HG03045 (cell line): ENCODE results near the gene PDK3.

ENCODE experiments used
- ATAC-seq: cut with Tn5 transposase; IDR thresholded peaks from one replicate; pipeline ENCODE4 v1.9.1; 2021; ENCODE audit warnings: mild to moderate bottlenecking, moderate library complexity; ENCODE audit not compliant: unreplicated experiment

The PDK3 gene

DNA sequence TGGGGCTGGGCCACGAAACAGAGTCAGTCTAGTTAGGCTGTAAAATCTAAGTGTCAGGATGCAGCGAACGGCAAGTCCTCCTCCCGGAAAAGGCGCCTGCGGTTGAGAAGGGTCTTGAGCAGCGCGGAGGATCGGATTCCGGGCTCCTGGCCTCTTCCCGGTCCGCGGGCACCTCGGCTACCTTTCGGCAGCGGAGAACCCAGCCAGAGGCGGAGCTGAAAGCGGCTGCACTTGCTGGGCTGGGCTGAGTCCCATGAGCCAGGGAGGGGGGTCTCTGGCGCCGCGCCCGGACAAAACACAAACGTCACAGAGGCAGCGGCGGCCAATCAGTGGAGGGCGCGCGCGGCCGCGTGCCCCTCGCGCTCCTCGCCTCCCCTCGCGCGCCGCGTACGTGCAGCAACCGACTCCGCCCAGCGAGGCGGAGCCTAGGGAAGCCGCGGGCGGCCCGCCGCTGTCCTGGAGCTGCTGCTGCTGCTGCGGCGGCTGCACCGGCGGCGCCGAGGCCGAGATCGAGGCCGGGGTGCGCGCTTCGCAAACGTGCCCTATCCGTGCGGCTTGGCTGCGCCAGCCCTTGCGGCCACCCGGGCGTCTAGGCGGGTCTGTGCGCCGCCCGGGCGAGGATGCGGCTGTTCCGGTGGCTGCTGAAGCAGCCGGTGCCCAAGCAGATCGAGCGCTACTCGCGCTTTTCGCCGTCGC, at the start of gene PDK3:
TSS of gene PDK3 (plus strand) at position 451 of the 696 bp plus-strand sequence. CDS start at position 621, 170 bp downstream.
- peak; percentile 98 for ATAC-seq

DNA sequence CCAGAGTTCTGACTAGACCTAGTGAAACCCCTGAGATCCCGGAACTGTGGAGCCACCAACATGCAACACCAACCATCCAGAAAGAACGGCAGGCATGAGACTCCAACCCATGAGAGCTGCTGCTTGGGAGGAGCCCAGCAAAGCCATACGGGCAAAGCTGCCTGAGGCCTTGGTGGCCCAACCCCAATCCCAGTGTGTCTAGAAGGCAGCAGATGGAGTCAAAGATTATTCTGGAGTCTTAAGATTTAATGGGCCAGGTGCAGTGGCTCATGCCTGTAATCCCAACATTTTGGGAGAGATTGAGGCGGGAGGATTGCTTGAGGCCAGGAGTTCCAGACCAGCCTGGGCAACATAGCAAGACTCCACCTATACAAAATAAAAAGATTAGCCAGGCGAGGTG, 49.2 kb upstream of the PDK3 start:
- no peak for ATAC-seq

DNA sequence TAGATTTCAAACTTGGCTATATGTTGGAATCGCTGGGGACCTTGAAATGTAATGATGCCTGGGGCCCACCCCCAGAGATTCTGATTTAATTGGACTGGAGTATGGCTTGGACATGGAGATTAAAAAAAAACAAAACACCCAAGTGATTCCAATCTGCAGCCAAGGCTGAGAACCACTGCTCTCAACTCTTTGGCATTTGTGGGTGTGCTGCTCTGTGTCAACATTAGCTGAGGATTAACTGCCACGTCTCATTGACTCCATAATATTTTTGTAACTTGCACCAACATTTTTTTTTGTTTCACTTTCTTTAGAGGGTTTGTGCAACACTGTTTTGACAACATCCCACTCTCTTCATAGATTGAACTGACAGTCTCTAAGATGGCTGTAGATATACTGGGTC, 41.1 kb upstream of the PDK3 start:
- ATAC-seq: no peak

DNA sequence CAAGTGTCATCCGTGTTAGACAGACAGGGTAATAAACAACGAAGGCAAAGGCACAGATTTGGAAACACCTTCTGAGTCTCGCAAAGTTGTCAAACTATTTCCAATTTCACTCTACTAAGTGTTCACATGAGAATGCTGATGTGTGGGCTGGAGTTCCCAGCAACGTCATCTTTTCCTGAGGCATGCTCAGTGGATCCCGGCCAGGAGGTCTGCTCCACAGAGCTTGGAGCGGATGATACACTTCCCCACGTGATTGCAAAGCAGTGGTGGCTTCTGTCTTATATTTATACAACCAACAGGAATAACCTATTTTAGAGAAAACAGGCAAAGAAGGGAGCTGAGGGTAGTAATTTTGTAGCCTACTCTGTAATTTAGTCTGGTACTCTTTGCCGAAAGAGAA, 40.1 kb upstream of the PDK3 start:
- ATAC-seq: no peak

DNA sequence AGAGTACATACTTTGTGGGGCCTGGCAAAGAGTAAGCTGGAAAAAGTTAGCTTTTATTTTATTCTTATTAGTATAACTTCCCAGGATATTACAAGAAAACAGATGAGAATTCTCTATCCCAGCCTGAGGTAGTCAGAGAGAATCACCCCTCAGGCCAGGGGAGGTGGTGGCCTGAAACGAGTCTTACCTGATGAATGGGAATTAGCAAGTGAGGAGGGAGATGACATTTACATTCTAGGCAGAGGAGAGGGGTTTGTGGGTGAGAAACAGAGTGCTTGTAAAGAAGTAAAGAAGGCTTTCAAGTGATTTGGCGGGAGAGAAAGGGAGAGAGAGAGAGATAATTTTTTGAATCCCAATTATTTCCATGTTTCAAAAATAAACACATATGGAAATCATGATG, 39.3 kb upstream of the PDK3 start:
- no peak for ATAC-seq

DNA sequence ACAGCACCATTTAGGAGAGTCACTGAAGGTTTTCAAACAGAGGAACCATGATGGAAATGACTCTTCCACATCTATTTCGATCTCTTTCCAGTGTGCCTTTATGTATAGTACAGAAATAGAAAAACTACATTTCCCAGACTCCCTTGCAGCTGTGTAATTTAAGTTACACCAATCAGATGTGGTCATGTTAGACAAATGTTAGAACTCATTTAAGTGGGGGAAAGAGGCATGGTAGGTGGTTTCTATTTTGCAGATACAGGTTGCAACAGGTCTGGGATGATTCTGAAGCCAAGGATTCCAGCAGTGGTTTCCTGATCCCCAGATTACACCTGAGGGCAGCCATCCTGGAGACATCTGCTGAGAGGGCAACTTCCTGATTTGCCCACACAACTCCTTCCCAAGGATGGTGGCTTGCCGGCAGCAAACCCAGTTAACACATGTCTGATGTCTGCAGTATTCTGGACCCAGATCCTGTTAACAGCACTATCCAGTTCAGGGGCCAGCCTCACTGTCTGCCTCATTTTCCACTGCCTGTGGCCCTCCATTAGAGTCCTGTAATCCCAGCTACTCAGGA, 38.7 kb upstream of the PDK3 start:
- no peak for ATAC-seq

DNA sequence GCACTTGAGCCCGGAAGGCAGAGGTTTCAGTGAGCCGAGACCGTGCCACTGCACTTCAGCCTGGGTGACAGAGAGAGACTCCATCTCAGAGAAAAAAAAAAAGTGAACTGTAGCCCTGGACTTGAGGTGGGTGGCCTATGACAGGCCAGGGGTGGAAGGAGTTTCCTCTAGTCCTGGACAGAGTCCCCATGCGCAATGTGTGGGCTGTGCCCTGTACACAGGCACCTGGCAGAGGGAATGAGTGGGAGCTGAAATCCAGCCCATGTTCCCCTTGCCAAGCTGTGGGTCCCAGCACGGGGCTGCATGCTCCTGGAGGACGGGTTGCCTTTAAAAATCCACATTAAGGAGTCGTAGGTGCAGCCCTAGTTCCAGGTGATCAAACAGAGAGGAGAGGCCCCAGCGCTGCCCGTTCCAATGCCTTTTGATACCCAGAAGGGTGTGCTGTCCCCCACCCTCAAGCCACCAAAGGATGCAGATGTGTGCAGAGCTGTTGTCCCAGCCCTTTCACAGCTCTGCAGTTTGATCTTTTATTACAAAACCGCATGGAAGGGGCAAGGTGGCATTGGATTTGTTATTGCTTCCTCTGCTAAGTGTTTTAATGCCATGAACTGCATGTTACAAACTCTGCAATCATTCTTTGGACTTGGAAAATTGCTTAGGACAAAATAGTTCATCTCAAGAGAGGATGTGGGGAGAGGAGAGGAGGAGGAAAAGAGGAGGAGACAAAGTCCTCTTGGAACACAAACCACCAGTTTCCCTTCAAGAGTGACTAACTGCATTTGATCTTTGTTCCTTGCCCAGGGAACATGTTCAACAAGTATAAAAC, 38.0 kb upstream of the PDK3 start:
- no peak for ATAC-seq

DNA sequence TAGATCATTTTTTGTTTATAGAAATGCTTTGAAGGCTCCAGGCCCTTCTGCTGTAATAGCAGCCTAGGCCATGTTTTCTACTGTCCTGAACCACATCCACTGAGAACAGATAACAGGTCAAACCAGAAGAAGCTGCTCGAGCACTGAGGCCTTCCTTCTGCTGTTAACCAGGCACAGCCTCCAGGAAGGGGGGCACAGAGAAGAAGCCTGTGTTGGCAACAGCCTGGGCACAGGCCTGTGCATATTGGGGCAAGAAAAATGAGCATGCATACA, 37.4 kb upstream of the PDK3 start:
- ATAC-seq: no peak

DNA sequence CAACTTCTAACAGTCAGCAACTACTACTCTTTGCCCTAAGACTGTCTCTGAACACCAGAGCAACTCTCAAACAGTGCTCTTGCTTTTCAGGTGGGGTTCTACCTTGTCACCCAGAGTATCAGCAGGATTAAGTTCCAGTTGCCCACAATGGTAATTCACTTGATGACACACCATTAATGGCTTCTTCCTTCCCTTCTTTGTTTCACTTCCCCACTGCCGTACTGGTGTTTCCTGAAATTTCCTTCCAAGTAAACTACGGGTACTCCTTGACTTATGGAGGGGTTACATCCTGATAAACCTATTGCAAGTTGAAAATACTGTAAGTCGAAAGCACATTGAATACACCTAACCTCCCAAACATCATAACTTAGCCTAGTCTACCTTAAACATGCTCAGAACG, 36.6 kb upstream of the PDK3 start:
- no peak for ATAC-seq

DNA sequence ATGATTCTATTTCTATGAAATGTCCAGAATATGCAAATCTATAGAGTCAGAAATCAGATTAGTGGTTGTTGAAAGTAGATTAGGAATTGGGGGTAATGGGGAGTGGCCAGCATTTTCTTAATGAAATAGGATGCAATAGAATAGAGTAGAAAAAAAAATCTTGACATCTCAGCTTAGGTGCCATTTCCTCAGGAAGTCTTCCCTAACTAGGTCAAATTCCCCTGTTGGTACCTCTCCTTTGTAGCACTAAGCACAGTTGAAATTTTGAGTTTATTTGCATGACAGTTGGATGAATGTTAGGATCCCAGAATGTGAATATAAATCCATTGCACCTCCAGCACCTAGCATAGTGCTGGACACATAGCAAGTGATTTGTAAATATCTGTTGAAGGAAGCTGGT, 30.0 kb upstream of the PDK3 start:
- ATAC-seq: no peak

DNA sequence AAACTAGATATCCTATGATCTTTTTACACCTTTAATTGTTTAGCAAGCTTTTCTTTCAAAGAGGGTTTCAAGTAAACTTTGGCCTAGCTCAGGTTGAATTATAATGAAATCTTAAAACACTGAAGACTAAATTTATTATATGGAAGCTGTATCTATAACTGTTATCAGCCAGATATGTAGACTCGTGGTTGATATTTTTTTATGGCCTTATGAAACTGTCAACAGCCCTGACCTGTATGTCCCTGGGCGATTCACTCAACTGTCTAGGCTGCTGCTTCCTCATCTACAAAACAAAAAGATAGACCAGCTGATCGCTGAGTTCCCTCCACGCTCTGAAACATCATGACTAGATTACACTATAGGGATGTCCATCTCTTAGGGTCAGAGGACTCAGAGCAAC, 21.2 kb upstream of the PDK3 start:
- no peak for ATAC-seq

DNA sequence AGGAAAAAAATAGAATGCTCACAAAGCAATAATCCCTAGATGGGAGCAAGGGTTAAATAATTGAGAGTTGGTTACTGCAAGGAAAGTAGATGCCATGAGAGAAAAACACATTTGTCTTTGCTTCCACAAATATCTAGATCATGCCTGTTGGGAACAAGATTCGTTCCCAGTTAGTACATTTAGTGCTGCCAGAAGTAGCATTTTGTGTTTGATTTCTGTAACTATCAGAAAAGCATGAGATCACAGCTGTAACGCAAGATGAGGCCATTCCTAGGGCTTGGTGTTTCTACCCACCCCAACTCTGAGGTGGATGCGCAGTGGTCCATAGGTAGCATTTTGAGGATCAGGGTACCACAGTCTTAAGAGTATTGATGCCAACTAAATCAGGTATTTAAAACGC, 20.4 kb upstream of the PDK3 start:
- ATAC-seq: no peak

DNA sequence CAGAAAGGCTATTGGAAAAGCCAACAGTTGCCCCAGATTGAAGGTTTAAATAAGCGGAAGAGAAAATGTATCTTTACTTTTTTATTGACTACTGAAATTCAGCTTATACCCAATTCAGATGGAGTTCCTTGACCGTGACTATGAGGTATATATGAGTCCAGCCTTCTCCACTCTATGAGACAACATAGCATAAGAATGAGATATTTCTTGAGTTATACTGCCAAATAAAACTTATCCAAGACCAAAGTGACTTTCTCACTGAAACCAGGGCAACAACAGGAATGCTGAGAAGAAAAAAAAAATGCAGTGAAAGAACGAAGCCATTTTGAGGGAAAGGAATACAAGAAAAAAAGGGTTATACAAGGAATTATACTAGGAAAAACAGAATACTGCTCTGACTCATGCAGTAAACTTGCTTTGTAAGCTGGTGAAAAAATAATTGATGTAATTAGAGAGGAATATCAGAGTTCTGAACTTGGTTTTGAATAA, 16.3 kb upstream of the PDK3 start:
- ATAC-seq: no peak

DNA sequence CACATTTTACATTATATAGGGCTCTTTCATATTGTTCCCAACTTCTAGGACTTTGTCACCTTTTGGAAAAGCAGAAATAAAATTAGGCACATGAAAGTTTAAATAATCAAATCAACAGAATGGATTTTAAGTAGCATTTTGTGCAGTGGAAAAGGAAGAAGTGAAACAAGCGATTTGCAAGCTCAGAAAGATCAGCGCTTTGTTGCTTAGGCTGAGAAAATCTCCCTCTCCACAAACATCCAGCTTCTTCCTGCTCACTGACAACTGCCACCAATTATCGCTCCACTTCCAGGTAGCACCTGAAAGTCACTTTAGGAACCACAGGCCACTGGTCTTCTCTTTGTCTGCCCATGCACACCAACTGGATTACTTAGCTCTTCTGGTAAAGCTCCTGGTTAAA, 2.0 kb upstream of the PDK3 start:
- no peak for ATAC-seq

DNA sequence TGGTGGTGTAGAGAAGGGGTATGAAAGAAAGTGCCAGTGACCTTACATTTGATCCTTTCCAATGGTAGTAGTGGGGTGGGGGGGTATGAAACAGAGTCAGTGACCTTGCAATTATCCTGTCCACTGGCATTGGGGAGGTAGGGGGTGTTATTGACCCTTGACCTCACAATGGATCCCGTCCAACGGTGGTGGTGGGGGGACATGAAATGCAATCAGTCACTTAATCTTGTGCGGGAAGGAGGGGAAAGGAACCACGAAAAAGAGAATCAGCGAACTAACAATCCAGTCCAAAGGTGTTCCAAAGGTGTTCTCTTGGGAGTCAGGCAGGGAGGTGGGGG, 619 bp upstream of the PDK3 start:
- no peak for ATAC-seq

DNA sequence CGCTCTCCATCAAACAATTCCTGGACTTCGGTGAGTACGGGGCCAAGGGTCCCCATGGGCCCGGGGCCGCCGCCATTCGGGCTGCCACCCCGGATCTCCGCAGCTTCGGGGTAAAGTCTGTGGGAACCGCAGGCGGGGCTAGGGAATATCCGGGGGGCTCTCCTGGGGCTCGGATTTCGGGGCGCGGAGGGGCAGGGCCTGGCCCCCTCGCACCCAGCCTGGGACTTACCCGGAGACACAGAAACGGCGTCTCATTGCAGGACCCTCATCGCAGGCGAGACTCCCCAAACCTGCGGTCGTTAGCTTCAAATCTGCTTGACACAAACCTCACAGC, 413 bp downstream of the PDK3 start:
- ATAC-seq: peak; percentile 21

DNA sequence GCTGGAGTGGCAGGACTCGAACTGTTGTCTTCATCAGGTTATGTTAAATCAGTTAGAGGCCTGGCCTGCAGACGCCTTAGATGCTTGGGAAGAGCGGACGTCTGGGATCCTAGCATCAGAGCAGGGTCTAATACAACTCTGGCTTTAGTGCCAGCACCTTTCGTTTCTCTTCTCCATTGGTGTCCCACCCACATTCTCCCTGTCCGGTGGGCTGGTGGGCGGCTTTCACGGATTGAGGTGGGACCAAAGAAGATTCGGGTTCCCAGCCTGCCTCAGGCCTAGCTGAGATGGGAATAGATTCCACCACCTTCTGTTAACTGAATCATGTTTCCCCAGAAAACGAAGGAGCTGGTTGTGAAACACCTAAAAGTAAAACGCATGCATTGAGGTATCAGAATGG, 939 bp downstream of the PDK3 start:
- ATAC-seq: no peak

DNA sequence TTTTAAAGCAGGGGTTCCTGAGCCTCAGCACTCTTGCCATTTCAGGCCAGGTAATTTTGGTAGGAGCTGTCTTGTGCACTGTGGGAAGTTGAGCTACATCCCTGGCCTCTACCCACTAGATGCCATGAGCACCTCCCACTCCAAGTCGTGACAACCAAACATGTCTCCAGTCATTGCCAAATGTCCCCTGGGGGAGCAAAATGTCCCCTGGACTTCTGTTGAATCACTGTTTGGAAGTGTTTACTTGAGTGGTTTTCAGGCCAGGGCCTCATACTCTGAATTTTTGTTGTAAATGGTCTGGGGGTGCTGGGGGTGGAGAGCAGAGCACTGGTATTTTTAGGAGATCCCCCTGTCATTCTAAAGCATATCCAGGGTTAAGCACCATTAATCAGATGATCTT, 3.2 kb downstream of the PDK3 start:
- no peak for ATAC-seq

DNA sequence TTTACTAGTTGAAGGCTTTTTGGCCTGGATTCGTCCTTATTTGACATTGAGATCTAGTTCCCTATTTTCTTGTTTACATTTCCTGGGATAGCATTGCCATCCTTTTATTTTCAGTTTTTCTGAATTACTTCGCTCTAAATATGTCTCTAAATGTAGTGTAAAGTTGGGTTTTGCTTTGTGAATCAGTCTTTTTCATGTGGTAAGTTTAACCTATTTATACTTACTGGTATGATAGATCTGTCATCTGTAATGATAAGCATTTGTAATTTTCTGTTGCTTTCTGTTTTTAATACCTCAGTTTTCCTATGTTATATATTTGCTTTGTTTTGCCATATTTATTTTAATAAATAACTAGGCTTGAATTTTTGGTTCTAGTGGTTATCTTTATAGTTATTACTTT, 6.7 kb downstream of the PDK3 start:
- no peak for ATAC-seq

DNA sequence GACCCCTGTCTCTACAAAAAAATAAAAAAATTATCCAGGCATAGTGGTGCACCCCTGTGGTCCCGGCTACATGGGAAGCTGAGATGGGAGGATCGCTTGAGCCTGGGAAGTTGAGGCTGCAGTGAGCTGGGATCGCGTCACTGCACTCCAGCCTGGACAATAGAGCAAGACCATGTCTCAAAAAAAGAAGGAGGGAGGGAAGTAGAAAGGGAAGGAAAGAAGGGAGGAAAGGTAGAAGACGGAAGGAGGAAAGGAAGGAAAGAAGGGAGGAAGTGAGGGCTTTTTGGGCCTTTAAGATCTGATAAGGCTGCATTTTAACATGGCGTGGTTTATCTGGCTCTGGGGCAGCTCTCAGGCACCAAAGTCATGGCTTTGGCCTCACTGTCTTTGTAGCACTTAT, 10.4 kb downstream of the PDK3 start:
- no peak for ATAC-seq

DNA sequence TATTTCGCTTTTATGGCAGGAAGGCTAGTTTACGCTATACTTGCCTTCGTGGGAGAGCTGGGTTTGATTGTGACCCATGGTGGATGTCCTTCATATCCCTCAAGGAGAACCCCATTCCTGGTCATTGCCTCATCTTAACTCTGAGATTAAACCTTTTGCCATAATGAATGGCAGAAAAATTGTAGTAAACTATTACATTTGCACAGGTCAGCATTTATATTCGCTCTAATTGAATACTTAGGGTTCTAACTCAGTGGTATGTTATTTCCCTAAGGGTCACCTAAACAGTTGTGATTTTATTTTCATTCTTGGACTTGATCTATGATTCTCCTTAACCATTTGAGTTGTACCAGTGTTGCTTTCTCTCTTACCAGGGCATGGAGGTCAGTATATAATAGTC, 13.4 kb downstream of the PDK3 start:
- ATAC-seq: no peak

DNA sequence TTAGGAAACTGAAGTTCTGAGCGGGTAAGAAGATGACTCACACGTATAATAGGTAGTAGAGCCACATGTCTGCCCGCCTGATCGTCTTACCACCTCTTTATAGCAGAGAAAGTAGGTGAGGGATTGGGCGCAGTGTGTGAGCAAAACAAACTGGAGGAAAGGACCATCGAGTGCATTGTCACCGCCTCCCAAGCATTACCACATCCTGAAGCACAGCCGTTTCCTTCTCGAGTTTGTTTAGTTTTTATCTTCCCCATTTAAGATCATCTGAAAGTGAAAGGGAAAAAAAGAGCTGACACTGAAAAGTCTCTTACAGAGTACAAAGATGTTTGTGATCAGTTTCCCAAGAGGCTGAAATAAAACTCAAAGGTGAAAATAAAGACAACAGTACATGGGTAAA, 14.8 kb downstream of the PDK3 start:
- ATAC-seq: peak; percentile 91
